ENCODE results near the gene TIMELESS.

DNA sequence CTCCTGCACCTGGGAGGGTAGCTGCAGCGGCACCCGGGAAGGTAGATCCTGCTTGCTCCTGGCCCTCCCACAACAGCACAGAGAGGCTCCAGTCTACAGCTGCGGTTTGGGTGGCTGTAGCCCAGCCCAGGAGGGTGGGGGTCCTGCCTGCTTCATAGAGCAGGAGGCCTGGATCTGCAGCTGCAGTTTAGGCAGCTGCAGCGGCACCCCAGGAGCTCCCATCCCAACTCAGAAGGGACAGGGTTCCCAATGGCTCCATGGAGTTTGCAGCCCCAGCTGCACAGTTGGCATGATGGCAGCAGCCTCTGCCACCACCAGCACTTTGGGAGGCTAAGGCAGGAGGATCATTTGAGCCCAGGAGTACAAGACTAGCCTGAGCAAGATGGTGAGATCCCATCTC is 38.5 kb downstream of the TIMELESS start:
- TF ChIP-seq, protein P1, sequence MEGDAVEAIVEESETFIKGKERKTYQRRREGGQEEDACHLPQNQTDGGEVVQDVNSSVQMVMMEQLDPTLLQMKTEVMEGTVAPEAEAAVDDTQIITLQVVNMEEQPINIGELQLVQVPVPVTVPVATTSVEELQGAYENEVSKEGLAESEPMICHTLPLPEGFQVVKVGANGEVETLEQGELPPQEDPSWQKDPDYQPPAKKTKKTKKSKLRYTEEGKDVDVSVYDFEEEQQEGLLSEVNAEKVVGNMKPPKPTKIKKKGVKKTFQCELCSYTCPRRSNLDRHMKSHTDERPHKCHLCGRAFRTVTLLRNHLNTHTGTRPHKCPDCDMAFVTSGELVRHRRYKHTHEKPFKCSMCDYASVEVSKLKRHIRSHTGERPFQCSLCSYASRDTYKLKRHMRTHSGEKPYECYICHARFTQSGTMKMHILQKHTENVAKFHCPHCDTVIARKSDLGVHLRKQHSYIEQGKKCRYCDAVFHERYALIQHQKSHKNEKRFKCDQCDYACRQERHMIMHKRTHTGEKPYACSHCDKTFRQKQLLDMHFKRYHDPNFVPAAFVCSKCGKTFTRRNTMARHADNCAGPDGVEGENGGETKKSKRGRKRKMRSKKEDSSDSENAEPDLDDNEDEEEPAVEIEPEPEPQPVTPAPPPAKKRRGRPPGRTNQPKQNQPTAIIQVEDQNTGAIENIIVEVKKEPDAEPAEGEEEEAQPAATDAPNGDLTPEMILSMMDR (conservative IDR thresholded peaks at IDR 0.05; ENCODE audit: low read length): no peak
- TF ChIP-seq EZH2phosphoT487 (IDR thresholded peaks at IDR 0.05; ENCODE audit: borderline replicate concordance): no peak

All from Loucy (cell line).